GM12801 (cell line): ENCODE measurements around the gene STX8.

Experiments used
- TF ChIP-seq, protein P1 (sequence below): IDR thresholded peaks from one replicate; pipeline ENCODE4 v1.5.1; 2011; ENCODE audit warnings: control low read depth; ENCODE audit not compliant: insufficient read length; ENCODE audit errors: extremely low read depth

Gene STX8

DNA sequence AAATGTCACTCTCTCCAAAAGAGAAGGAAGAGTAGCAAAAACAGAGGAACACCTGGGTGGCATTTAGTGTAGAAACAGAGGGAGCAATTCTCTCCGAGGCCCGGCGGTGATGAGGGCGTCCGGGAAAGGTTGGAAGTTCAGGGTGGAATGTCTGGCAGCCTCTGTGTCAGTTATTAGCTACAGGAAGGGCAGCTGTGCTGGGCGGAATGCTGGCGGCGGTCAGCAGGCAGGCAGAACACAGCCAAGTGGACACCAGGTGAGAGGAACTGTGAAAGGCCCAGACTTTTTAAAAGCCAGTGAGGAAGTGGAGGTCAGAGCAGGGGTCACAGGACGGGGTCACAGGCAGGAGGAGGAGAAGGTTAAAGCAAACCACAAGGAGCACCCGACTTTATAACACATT, 316.2 kb downstream of the STX8 start:
- TF ChIP-seq, protein P1, sequence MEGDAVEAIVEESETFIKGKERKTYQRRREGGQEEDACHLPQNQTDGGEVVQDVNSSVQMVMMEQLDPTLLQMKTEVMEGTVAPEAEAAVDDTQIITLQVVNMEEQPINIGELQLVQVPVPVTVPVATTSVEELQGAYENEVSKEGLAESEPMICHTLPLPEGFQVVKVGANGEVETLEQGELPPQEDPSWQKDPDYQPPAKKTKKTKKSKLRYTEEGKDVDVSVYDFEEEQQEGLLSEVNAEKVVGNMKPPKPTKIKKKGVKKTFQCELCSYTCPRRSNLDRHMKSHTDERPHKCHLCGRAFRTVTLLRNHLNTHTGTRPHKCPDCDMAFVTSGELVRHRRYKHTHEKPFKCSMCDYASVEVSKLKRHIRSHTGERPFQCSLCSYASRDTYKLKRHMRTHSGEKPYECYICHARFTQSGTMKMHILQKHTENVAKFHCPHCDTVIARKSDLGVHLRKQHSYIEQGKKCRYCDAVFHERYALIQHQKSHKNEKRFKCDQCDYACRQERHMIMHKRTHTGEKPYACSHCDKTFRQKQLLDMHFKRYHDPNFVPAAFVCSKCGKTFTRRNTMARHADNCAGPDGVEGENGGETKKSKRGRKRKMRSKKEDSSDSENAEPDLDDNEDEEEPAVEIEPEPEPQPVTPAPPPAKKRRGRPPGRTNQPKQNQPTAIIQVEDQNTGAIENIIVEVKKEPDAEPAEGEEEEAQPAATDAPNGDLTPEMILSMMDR: no peak

GRCh38 chr17:9258115-9259015, 317.3 kb downstream of the STX8 start:
- TF ChIP-seq, protein P1: no peak

- TF ChIP-seq, protein P1: no peak
Measured at GRCh38 chr17:9256751-9257629, 318.6 kb downstream of the STX8 start.

- TF ChIP-seq, protein P1: no peak
Measured at GRCh38 chr17:9256361-9256750, 319.3 kb downstream of the STX8 start.

GRCh38 chr17:9255833-9256232, 319.8 kb downstream of the STX8 start:
- TF ChIP-seq, protein P1: no peak

- TF ChIP-seq, protein P1: no peak
Measured at GRCh38 chr17:9254841-9255240, 320.8 kb downstream of the STX8 start.

DNA sequence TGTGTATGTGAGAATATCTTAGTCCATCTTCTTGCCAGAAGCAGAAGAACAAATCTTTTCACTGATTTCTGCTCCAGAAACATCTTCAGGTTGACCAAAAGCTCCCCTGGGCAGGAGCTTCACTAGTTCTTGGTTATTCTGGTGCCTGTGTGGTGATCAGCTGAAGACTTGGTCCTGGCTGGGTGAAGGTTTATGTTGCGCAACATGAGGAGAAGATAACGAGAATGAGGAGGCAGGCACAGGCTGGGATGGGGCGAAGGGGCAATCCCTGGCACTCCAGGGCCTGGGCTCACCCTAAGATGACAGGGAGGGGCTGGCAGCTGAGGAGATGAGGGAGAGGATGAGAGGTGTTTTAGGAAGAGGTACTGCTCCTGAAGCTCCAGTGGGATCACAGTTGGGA, 322.3 kb downstream of the STX8 start:
- TF ChIP-seq, protein P1: no peak
